ENCODE data around the gene ATM.

Gene ATM

GRCh38 chr11:108222574-108223347 lies at the start of gene ATM, which contains the start of gene NPAT:
TSS of gene ATM (plus strand) at chr11:108223067. CDS start at chr11:108227625, 4,558 bp downstream.
TSS of gene NPAT (minus strand) at chr11:108222638. CDS start at chr11:108222536, 102 bp downstream.
- DNase-seq (ENCODE audit: low spot score) = peak; percentile 98

- no peak for DNase-seq (ENCODE audit: low spot score)
Measured at GRCh38 chr11:108177570-108177969, 45.3 kb upstream of the ATM start.

GRCh38 chr11:108193725-108194124 lies 29.1 kb upstream of the ATM start:
- DNase-seq (ENCODE audit: low spot score) = no peak

GRCh38 chr11:108196901-108197300 lies 26.0 kb upstream of the ATM start:
- no peak for DNase-seq (ENCODE audit: low spot score)

- DNase-seq (ENCODE audit: low spot score) = no peak
Measured at GRCh38 chr11:108197351-108197750, 25.5 kb upstream of the ATM start.

- no peak for DNase-seq (ENCODE audit: low spot score)
Measured at GRCh38 chr11:108198833-108199232, 24.0 kb upstream of the ATM start.

GRCh38 chr11:108199446-108200321 lies 23.2 kb upstream of the ATM start:
- DNase-seq (ENCODE audit: low spot score) = no peak

GRCh38 chr11:108203075-108203474 lies 19.8 kb upstream of the ATM start:
- no peak for DNase-seq (ENCODE audit: low spot score)

- DNase-seq (ENCODE audit: low spot score) = no peak
Measured at GRCh38 chr11:108204376-108204775, 18.5 kb upstream of the ATM start.

- DNase-seq (ENCODE audit: low spot score) = no peak
Measured at GRCh38 chr11:108204929-108205499, 17.9 kb upstream of the ATM start.

- DNase-seq (ENCODE audit: low spot score) = no peak
Measured at GRCh38 chr11:108206171-108206570, 16.7 kb upstream of the ATM start.

- no peak for DNase-seq (ENCODE audit: low spot score)
Measured at GRCh38 chr11:108206969-108207682, 15.7 kb upstream of the ATM start.

- no peak for DNase-seq (ENCODE audit: low spot score)
Measured at GRCh38 chr11:108207683-108208060, 15.2 kb upstream of the ATM start.

- no peak for DNase-seq (ENCODE audit: low spot score)
Measured at GRCh38 chr11:108210441-108210840, 12.4 kb upstream of the ATM start.

- no peak for DNase-seq (ENCODE audit: low spot score)
Measured at GRCh38 chr11:108213784-108214183, 9.1 kb upstream of the ATM start.

GRCh38 chr11:108216988-108217387 lies 5.9 kb upstream of the ATM start:
- DNase-seq (ENCODE audit: low spot score) = no peak

- DNase-seq (ENCODE audit: low spot score) = no peak
Measured at GRCh38 chr11:108218455-108218854, 4.4 kb upstream of the ATM start.

GRCh38 chr11:108218912-108219783 lies 3.7 kb upstream of the ATM start:
- no peak for DNase-seq (ENCODE audit: low spot score)

GRCh38 chr11:108220721-108221336 lies 2.0 kb upstream of the ATM start:
- no peak for DNase-seq (ENCODE audit: low spot score)

- no peak for DNase-seq (ENCODE audit: low spot score)
Measured at GRCh38 chr11:108221371-108221770, 1.5 kb upstream of the ATM start.
